Cardiac fibroblast (primary cell): Measurements from ENCODE around the gene RXRB.

ENCODE experiments used
- DNase-seq, 2 donors: peaks; one replicate each; pipeline versions ENCODE4 v3.0.0 to v3.0.0-alpha.2; 2010; ENCODE audit warnings: low read depth in 2 of 2
- H3K4me3 ChIP-seq, 2 donors: replicated peaks in 1 of 2; 1 replicate in 1 of 2; 2 replicates in 1 of 2; pipeline ENCODE4 v1.5.1; 2011; ENCODE audit warnings: low read depth in 2 of 2, low read length in 2 of 2, mild to moderate bottlenecking in 2 of 2, moderate library complexity in 1 of 2
- CTCF ChIP-seq: IDR thresholded peaks from one replicate; pipeline ENCODE4 v1.5.1; 2011; ENCODE audit warnings: low read depth, mild to moderate bottlenecking, low read length, inconsistent platforms

The RXRB gene

GRCh38 chr6:33206864-33207551 is 6.5 kb upstream of the RXRB start:
- peak overlapping the region; percentile 83 to 89 for H3K4me3 ChIP-seq
- DNase-seq: peak in 1 of 2 donors; percentile 60
- TF ChIP-seq CTCF: no peak

- DNase-seq: no peak
- TF ChIP-seq CTCF: no peak
- no peak overlapping the region for H3K4me3 ChIP-seq
These were observed 5.8 kb upstream of the RXRB start for GRCh38 chr6:33206027-33206863.

GRCh38 chr6:33205191-33206026 is 4.9 kb upstream of the RXRB start:
- TF ChIP-seq CTCF: no peak
- peak in 1 of 2 donors; percentile 71 for DNase-seq

GRCh38 chr6:33204415-33205190 is 4.1 kb upstream of the RXRB start, which contains the start of gene HSD17B8:
TSS of gene HSD17B8 (plus strand) at chr6:33204655. CDS start at chr6:33204669, 14 bp downstream.
- peak within 1 kb of the TSS; percentile 65 to 79 for H3K4me3 ChIP-seq
- peak; percentile 87 to 92 for DNase-seq
- no peak for TF ChIP-seq CTCF

More at GRCh38 chr6:33205191-33206026, 4.9 kb upstream of the RXRB start:
- H3K4me3 ChIP-seq: peak overlapping the region; percentile 65 to 79

- no peak for DNase-seq
- no peak overlapping the region for H3K4me3 ChIP-seq
- no peak for TF ChIP-seq CTCF
These were observed 3.6 kb upstream of the RXRB start for GRCh38 chr6:33204165-33204414.
